Keratinocyte (primary cell): ENCODE results near the gene DYNLT1.

Experiments
- EZH2 ChIP-seq: IDR thresholded peaks from one replicate; pipeline ENCODE4 v1.6.1; 2012; ENCODE audit warnings: inconsistent platforms, mild to moderate bottlenecking, low read length, moderate library complexity
- TF ChIP-seq, protein P1 (sequence below), 3 experiments: IDR thresholded peaks in 1 of 3; conservative IDR thresholded peaks in 1 of 3; optimal IDR thresholded peaks in 1 of 3; 2 replicates in 2 of 3; 3 replicates in 1 of 3; pipeline versions ENCODE3 to v1.5.1; 2011; ENCODE audit warnings: low read length in 3 of 3, mild to moderate bottlenecking in 3 of 3, moderate library complexity in 2 of 3, control low read depth in 1 of 3, inconsistent platforms in 1 of 3; ENCODE audit not compliant: insufficient read depth in 2 of 3; ENCODE audit errors: extremely low read depth in 1 of 3

DNA sequence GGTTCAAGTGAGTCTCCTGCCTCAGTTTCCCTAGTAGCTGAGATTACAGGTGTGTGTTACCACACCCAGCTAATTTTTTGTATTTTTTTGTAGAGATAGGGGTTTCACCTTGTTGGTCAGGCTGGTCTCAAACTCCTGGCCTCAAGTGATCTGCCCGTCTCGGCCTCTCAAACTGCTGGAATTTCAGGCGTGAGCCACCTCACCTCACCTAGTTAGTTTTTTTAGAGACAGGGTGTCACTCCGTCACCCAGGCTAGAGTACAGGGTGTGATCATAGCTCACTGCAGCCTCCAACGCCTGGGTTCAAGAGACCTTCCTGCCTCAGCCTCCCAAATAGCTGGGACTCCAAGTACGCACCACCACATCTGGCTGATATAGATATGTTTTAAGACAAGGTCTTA, 28.2 kb upstream of the DYNLT1 start:
- TF ChIP-seq, protein P1, sequence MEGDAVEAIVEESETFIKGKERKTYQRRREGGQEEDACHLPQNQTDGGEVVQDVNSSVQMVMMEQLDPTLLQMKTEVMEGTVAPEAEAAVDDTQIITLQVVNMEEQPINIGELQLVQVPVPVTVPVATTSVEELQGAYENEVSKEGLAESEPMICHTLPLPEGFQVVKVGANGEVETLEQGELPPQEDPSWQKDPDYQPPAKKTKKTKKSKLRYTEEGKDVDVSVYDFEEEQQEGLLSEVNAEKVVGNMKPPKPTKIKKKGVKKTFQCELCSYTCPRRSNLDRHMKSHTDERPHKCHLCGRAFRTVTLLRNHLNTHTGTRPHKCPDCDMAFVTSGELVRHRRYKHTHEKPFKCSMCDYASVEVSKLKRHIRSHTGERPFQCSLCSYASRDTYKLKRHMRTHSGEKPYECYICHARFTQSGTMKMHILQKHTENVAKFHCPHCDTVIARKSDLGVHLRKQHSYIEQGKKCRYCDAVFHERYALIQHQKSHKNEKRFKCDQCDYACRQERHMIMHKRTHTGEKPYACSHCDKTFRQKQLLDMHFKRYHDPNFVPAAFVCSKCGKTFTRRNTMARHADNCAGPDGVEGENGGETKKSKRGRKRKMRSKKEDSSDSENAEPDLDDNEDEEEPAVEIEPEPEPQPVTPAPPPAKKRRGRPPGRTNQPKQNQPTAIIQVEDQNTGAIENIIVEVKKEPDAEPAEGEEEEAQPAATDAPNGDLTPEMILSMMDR (optimal IDR thresholded peaks at IDR 0.05 in 1 of 3, IDR thresholded peaks at IDR 0.05 in 1 of 3, conservative IDR thresholded peaks at IDR 0.05 in 1 of 3; ENCODE audit: extremely low read depth in 1 of 3, insufficient read depth in 2 of 3, low read length in 3 of 3), result no peak
- TF ChIP-seq EZH2, result no peak
